GM12892 (cell line): ENCODE measurements around the gene OPA3.
"Not testable (repeated sequence)": the region's sequence is repeated elsewhere in the genome, so short reads cannot be mapped to it uniquely, and the experiment has no call there.

ENCODE experiments used
- DNase-seq: peaks from one replicate; pipeline ENCODE4 v3.0.0; 2011; ENCODE audit not compliant: insufficient read length
- FAIRE-seq: peaks from 2 replicates; lab custom pipeline; 2011; peaks lifted over from hg19 to GRCh38; lab: Jason Lieb, UNC
- POLR2A ChIP-seq: IDR thresholded peaks from 2 replicates; pipeline ENCODE4 v1.6.1; 2011; ENCODE audit warnings: low read depth, low read length, control low read depth
- POLR2AphosphoS5 ChIP-seq: IDR thresholded peaks from 2 replicates; pipeline ENCODE4 v1.6.1; 2011; ENCODE audit warnings: low read depth, low read length, control low read depth
- TAF1 ChIP-seq: IDR thresholded peaks from 2 replicates; pipeline ENCODE4 v1.6.1; 2011; ENCODE audit warnings: low read depth, mild to moderate bottlenecking, control low read depth, low read length, borderline replicate concordance

OPA3 gene

GRCh38 chr19:45511074-45511473, 73.5 kb downstream of the OPA3 start:
- FAIRE-seq (peak; percentile 51), DNase-seq (no peak)
- TF ChIP-seq POLR2A (no peak), POLR2AphosphoS5 (no peak), TAF1 (no peak)

GRCh38 chr19:45510352-45510751, 74.2 kb downstream of the OPA3 start:
- FAIRE-seq, DNase-seq: not testable (repeated sequence)

GRCh38 chr19:45509692-45510015, 74.9 kb downstream of the OPA3 start:
- TF ChIP-seq POLR2AphosphoS5 (no peak), POLR2A (no peak), TAF1 (no peak)
- DNase-seq (no peak), FAIRE-seq (no peak)

- peak; percentile 81 for DNase-seq
Observed at GRCh38 chr19:45508861-45509691, 75.5 kb downstream of the OPA3 start.

GRCh38 chr19:45508417-45508860, 76.2 kb downstream of the OPA3 start:
- DNase-seq (no peak), FAIRE-seq (peak; percentile 87)
- TF ChIP-seq TAF1 (no peak), POLR2AphosphoS5 (no peak; the same call in 1 of the 2 replicates), POLR2A (no peak)

More at GRCh38 chr19:45508861-45509691, 75.5 kb downstream of the OPA3 start:
- TF ChIP-seq POLR2AphosphoS5 (no peak), TAF1 (0 out of 2 replicates have a peak, but pooled peaks have one; percentile 2), POLR2A (peak; percentile 61)
- FAIRE-seq, result peak; percentile 79

GRCh38 chr19:45507872-45508416, 76.7 kb downstream of the OPA3 start:
- DNase-seq (no peak), FAIRE-seq (no peak)
- no peak for TF ChIP-seq TAF1
- TF ChIP-seq POLR2A, result no peak
- TF ChIP-seq POLR2AphosphoS5, result no peak; the same call in 1 of the 2 replicates

- FAIRE-seq, result peak; percentile 96
- peak; percentile 99 for TF ChIP-seq POLR2AphosphoS5
- peak; percentile 96 for TF ChIP-seq TAF1
- TF ChIP-seq POLR2A, result peak; percentile 99
- DNase-seq, result peak; percentile 78
Observed at GRCh38 chr19:45506989-45507871, 77.4 kb downstream of the OPA3 start, which contains the start of gene VASP. Gene VASP (plus strand): TSS chr19:45507479. CDS start chr19:45507772, 293 bp downstream.

- FAIRE-seq, result peak; percentile 91
- peak; percentile 87 for DNase-seq
- TF ChIP-seq TAF1 (0 out of 2 replicates have a peak, but pooled peaks have one; percentile 43), POLR2AphosphoS5 (peak; percentile 69), POLR2A (peak; percentile 81)
Observed at GRCh38 chr19:45506246-45506988, 78.2 kb downstream of the OPA3 start.

- FAIRE-seq (no peak), DNase-seq (no peak)
- TF ChIP-seq POLR2AphosphoS5, result no peak
- no peak for TF ChIP-seq TAF1
- no peak for TF ChIP-seq POLR2A
Observed at GRCh38 chr19:45505996-45506245, 78.7 kb downstream of the OPA3 start.

- no peak for FAIRE-seq
- TF ChIP-seq POLR2A (no peak), POLR2AphosphoS5 (no peak)
- no peak for DNase-seq
Observed at GRCh38 chr19:45505151-45505995, 79.2 kb downstream of the OPA3 start.

- FAIRE-seq, result no peak
- TF ChIP-seq POLR2A (no peak), TAF1 (no peak), POLR2AphosphoS5 (no peak)
- DNase-seq, result no peak
Observed at GRCh38 chr19:45503909-45504308, 80.7 kb downstream of the OPA3 start.
